AG09309 (cell line): ENCODE results near the gene MGAT5B.

Source experiments
- DNase-seq: peaks from one replicate; pipeline ENCODE4 v3.0.0-alpha.2; 2010; ENCODE audit warnings: low read depth
- H3K4me3 ChIP-seq: 2 replicates; pipeline ENCODE4 v1.5.1; 2011; ENCODE audit warnings: mild to moderate bottlenecking, low read depth, low read length, moderate library complexity; ENCODE audit not compliant: control insufficient read depth
- TF ChIP-seq, protein P1 (sequence below): IDR thresholded peaks from 2 replicates; pipeline ENCODE4 v1.5.1; 2011; ENCODE audit warnings: mild to moderate bottlenecking, low read depth, low read length, inconsistent platforms; ENCODE audit not compliant: insufficient read depth, control insufficient read depth; ENCODE audit errors: missing control alignments

MGAT5B gene

DNA sequence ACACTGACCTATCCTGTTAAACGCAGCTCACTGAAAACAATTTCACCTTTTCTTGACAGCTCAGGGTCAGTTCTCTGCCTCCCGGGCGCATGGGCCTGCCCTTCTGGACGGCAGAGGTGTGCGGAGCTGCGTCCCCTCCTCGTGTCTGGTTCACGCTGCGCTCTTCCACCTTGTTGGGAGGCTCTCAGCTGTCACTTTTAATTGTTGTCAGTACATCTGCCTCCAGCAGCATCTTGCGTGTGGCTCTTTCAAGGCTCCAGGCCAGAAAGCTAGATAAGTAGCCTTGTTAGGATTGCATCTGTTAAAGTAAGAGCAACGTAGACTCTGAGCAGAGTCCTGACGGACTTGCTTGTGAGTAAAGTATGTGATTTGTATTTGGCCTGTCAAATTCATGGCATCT, 59.4 kb downstream of the MGAT5B start:
- TF ChIP-seq, protein P1, sequence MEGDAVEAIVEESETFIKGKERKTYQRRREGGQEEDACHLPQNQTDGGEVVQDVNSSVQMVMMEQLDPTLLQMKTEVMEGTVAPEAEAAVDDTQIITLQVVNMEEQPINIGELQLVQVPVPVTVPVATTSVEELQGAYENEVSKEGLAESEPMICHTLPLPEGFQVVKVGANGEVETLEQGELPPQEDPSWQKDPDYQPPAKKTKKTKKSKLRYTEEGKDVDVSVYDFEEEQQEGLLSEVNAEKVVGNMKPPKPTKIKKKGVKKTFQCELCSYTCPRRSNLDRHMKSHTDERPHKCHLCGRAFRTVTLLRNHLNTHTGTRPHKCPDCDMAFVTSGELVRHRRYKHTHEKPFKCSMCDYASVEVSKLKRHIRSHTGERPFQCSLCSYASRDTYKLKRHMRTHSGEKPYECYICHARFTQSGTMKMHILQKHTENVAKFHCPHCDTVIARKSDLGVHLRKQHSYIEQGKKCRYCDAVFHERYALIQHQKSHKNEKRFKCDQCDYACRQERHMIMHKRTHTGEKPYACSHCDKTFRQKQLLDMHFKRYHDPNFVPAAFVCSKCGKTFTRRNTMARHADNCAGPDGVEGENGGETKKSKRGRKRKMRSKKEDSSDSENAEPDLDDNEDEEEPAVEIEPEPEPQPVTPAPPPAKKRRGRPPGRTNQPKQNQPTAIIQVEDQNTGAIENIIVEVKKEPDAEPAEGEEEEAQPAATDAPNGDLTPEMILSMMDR = no peak
- H3K4me3 ChIP-seq = no peak overlapping the region
- DNase-seq = no peak

DNA sequence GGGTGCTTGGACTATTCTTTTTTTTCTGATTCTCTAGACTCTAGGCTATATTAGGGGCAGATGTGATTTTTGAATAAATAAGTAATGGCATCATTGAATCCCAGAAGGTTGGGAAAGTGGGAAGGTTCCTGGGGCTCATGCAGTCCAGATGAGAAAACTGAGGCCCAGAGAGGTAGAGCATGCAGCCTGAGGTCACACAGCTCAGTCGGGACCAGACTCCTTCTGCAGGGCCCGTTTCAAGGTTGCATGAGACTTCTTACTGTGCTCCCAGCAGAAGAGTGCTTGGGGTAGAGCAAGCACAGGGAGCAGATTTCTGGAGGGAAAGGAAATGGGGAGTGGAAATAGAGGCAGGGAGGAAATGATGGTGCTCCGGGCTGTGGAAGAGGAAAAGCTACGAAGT, 59.8 kb downstream of the MGAT5B start:
- DNase-seq = no peak
- H3K4me3 ChIP-seq = no peak overlapping the region
- TF ChIP-seq, protein P1 = no peak

DNA sequence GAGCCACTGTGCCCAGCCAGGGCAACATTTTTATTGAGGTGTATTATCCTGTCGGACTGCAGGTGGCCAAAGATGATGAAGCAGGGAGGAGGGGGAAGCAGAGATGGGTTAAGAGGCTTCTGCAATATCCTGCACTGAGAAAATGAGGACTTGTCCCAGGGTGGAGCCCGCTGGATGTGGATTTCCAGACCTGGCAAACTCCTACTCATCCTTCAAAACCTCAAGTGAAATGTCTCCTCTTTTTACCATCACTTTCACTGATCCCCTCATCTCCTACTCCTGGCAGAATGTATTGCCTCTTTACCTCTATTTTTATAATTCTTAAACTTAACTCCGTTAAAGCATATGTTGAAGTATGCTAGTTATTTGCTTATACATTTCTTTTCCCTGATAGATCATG, 60.9 kb downstream of the MGAT5B start:
- DNase-seq = no peak
- TF ChIP-seq, protein P1 = no peak
- no peak overlapping the region for H3K4me3 ChIP-seq

DNA sequence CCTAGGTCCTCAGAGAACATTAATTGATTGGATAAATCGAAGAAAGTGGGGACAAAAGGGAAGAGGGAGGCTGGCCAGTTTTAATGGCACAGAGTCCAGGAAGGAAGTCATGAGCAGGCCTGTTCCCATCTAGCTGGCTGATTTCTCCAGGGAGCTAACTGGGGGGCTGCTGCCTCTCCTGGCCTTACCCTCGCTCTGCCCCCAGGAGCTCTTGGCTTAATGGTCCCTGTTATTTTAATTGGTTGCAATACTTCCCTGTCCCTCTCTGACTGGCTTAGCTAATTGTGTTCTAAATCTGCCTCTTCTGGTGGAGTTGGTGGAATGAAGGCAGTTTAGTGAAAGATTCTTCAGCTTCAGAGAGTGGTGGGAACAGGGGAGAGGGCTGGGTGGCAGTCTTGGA, 61.4 kb downstream of the MGAT5B start:
- TF ChIP-seq, protein P1 = no peak
- H3K4me3 ChIP-seq = no peak overlapping the region
- no peak for DNase-seq

DNA sequence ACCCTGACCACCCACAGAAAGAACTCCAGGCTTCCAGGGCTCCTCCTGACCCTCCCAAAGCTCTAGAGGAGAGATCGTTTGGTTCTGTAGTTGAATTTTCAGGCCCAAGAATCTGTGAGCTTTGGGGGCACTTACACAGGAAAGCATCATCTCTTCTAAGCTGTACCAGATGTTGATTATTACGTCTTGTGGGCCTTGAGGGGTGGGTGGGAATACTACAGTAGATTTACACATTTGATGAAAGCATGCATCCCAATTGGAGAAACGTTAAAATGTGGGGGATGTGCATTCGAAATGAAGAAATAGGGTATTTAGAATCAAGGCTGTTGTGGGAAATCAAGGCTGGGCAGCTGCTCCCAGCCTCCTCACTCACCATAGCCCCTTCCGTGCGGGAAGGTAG, 61.9 kb downstream of the MGAT5B start:
- H3K4me3 ChIP-seq = no peak overlapping the region
- DNase-seq = no peak
- TF ChIP-seq, protein P1 = no peak

DNA sequence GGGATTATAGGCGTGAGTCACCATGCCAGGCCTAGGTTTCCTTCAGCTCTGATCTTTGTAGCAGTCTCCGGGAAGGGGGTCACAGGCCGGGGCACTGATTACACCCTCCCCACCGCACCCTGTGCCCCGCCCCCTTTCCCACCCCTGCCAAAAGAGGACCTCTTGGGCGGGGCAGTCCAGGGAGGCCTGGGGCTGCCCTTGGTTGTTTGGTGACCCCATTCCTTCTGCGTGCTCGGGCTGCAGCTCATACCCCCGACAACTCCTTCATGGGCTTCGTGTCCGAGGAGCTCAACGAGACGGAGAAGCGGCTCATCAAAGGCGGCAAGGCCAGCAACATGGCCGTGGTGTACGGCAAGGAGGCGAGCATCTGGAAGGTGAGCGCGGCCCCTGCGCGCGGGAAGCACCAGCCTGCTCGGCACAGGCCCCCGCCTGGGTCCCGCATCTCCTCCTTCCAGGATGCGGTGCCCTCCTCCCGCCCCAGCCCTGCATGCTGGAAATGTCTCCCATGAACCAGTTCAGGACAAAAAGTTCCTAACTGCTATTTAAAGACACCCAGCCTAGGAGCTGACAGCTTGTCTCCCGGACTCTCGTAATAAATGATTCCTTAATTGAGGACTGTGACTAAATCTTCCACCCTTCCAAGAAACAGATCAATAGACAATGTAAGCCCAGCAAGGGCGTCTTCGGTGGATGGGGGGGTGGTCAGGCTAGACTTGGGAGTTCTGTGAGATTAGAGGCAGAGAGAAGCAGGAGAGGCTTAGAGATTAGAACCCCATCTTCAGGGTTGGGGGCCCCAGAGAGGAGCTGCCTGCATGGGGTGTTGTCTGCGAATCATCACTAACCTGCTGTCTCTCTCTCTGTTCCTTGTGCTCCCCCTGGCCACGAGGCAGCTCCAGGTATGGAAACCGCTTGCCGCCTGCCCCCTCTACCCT, 64.5 kb downstream of the MGAT5B start:
- no peak overlapping the region for H3K4me3 ChIP-seq
- TF ChIP-seq, protein P1 = no peak

More for the DNA sequence above, 64.5 kb downstream of the MGAT5B start:
- DNase-seq = no peak
